ENCODE measurements around the gene OR10J1.
"Not testable (repeated sequence)": the region's sequence is repeated elsewhere in the genome, so short reads cannot be mapped to it uniquely, and the experiment has no call there.

The OR10J1 gene

DNA sequence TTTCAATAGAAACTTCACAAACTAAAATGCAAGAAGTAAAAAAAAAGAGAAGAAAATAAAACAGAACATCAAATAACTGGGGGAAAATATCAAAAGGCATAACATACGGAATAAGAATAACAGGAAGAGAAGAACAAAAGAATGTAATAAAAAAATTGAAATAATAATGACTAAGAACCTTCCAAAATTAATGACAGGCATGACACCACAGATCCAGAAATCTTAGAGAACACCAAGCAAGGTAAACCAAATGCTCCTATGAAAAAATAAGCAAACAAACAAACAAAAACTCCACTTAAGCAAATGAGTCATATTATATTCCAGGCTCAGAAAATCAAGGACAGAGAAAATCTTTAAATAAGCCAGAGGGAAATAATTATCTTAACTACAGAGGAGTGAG lies 8.7 kb downstream of the OR10J1 start:
- Histone ChIP-seq H3K4me3 (ENCODE audit: low read length) (no peak overlapping the region), H3K36me3 (ENCODE audit: insufficient read depth, low read length) (no peaks in the 10 kb centered on the region), H3K4me1 (ENCODE audit: insufficient read depth, low read length) (no peaks in the 10 kb centered on the region), H3K27me3 (ENCODE audit: insufficient read depth, low read length) (no peaks in the 10 kb centered on the region), H3K9me3 (ENCODE audit: low read length) (no peaks in the 10 kb centered on the region), H2AFZ (ENCODE audit: low read depth, low read length) (no peak overlapping the region)

- not testable (repeated sequence) for H3K4me1 ChIP-seq (ENCODE audit: insufficient read depth, low read length); H3K9me3 ChIP-seq (ENCODE audit: low read length); H3K27me3 ChIP-seq (ENCODE audit: insufficient read depth, low read length)
These were observed 10.1 kb downstream of the OR10J1 start for GRCh38 chr1:159449605-159450004.

GRCh38 chr1:159459551-159459950 lies 20.0 kb downstream of the OR10J1 start:
- Histone ChIP-seq H3K4me3 (ENCODE audit: low read length) (no peak overlapping the region), H3K9me3 (ENCODE audit: low read length) (no peaks in the 10 kb centered on the region), H2AFZ (ENCODE audit: low read depth, low read length) (no peak overlapping the region)

More at GRCh38 chr1:159449605-159450004, 10.1 kb downstream of the OR10J1 start:
- not testable (repeated sequence) for H3K36me3 ChIP-seq (ENCODE audit: insufficient read depth, low read length); H3K4me3 ChIP-seq (ENCODE audit: low read length); H2AFZ ChIP-seq (ENCODE audit: low read depth, low read length)

DNA sequence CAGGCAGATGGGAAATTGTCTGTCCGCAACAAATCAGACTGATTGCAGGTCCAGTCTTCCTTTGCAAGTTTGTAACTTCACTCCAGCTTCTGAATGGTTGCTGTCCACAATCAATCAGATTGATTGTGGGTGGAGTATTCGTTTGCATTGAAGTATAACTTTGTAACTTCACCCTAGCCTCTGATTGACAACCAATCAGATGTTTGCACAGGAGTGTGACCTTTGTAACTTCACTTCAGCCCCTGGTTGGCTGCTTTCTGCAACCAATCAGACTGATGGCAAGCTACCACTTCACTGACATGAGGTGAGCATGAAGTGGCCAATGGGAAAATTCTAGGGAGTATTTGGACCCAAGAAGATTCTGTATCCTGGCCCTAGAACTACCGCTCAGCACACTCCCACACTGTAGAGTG lies 25.7 kb downstream of the OR10J1 start:
- no peaks in the 10 kb centered on the region for H3K36me3 ChIP-seq (ENCODE audit: insufficient read depth, low read length)
- no peaks in the 10 kb centered on the region for H3K9me3 ChIP-seq (ENCODE audit: low read length)
- H2AFZ ChIP-seq (ENCODE audit: low read depth, low read length), result no peak overlapping the region
- no peak overlapping the region for H3K4me3 ChIP-seq (ENCODE audit: low read length)
- no peaks in the 10 kb centered on the region for H3K4me1 ChIP-seq (ENCODE audit: insufficient read depth, low read length)
- no peaks in the 10 kb centered on the region for H3K27me3 ChIP-seq (ENCODE audit: insufficient read depth, low read length)

More at GRCh38 chr1:159459551-159459950, 20.0 kb downstream of the OR10J1 start:
- H3K27me3 ChIP-seq (ENCODE audit: insufficient read depth, low read length), result no peaks in the 10 kb centered on the region
- no peaks in the 10 kb centered on the region for H3K4me1 ChIP-seq (ENCODE audit: insufficient read depth, low read length)
- no peaks in the 10 kb centered on the region for H3K36me3 ChIP-seq (ENCODE audit: insufficient read depth, low read length)

DNA sequence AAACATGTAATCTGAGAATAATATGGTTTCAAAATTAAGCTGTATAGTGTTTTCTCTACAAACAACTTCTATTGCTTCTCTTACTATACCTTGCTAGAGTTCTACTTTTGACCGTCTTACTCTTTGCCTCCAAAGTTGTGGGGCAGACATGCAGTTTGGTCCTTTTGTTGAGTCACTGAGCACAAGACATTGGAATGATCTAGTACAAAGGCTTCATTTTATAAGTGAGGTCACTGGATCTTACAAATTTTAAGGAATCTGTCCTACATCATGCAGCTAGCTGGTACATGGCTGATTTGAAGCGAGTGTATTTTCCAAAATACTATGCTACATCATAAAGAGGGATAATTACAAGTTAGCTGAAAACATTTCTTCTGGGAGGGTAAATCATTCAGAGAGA lies 28.8 kb downstream of the OR10J1 start:
- Histone ChIP-seq H3K9me3 (ENCODE audit: low read length) (no peaks in the 10 kb centered on the region), H3K36me3 (ENCODE audit: insufficient read depth, low read length) (no peaks in the 10 kb centered on the region), H3K4me1 (ENCODE audit: insufficient read depth, low read length) (no peaks in the 10 kb centered on the region), H3K4me3 (ENCODE audit: low read length) (no peak overlapping the region), H2AFZ (ENCODE audit: low read depth, low read length) (no peak overlapping the region), H3K27me3 (ENCODE audit: insufficient read depth, low read length) (no peaks in the 10 kb centered on the region)

- no peak overlapping the region for H2AFZ ChIP-seq (ENCODE audit: low read depth, low read length)
- H3K4me1 ChIP-seq (ENCODE audit: insufficient read depth, low read length), result no peaks in the 10 kb centered on the region
- no peaks in the 10 kb centered on the region for H3K9me3 ChIP-seq (ENCODE audit: low read length)
- H3K36me3 ChIP-seq (ENCODE audit: insufficient read depth, low read length), result no peaks in the 10 kb centered on the region
- no peaks in the 10 kb centered on the region for H3K27me3 ChIP-seq (ENCODE audit: insufficient read depth, low read length)
- no peak overlapping the region for H3K4me3 ChIP-seq (ENCODE audit: low read length)
These were observed 30.5 kb downstream of the OR10J1 start for GRCh38 chr1:159469921-159470533.

DNA sequence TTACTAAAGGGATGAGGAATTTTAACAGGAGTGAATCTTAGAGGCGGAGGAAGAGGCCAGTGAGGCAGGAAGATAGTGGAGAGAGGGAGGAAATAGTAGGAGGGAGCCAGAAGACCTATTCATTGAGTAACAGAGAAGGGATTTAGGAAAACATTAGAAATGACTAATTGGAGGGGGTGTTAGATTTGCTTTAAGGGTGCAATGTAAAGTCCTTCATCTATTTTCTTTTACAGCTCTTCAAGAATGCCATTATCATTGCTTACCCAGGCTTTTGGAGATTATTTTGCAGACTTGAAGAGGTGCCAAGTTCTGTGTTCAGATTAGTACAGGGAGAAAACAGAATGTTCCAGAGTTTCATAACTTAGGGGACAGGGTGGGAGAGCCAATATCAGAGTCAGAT lies 33.8 kb downstream of the OR10J1 start:
- no peaks in the 10 kb centered on the region for H3K27me3 ChIP-seq (ENCODE audit: insufficient read depth, low read length)
- H3K36me3 ChIP-seq (ENCODE audit: insufficient read depth, low read length), result no peaks in the 10 kb centered on the region
- H3K4me1 ChIP-seq (ENCODE audit: insufficient read depth, low read length), result no peaks in the 10 kb centered on the region
- H3K9me3 ChIP-seq (ENCODE audit: low read length), result no peaks in the 10 kb centered on the region
- H3K4me3 ChIP-seq (ENCODE audit: low read length), result no peak overlapping the region
- H2AFZ ChIP-seq (ENCODE audit: low read depth, low read length), result no peak overlapping the region

GRCh38 chr1:159474926-159475325 lies 35.4 kb downstream of the OR10J1 start:
- Histone ChIP-seq H3K4me3 (ENCODE audit: low read length) (no peak overlapping the region), H3K9me3 (ENCODE audit: low read length) (no peaks in the 10 kb centered on the region), H3K27me3 (ENCODE audit: insufficient read depth, low read length) (peaks cover 2% of the 10 kb centered on the region), H3K4me1 (ENCODE audit: insufficient read depth, low read length) (no peaks in the 10 kb centered on the region), H3K36me3 (ENCODE audit: insufficient read depth, low read length) (no peaks in the 10 kb centered on the region), H2AFZ (ENCODE audit: low read depth, low read length) (no peak overlapping the region)

GRCh38 chr1:159483501-159483900 lies 44.0 kb downstream of the OR10J1 start:
- H2AFZ ChIP-seq (ENCODE audit: low read depth, low read length), result no peak overlapping the region
- H3K9me3 ChIP-seq (ENCODE audit: low read length), result no peaks in the 10 kb centered on the region
- H3K36me3 ChIP-seq (ENCODE audit: insufficient read depth, low read length), result no peaks in the 10 kb centered on the region
- peaks cover 2% of the 10 kb centered on the region for H3K27me3 ChIP-seq (ENCODE audit: insufficient read depth, low read length)
- no peak overlapping the region for H3K4me3 ChIP-seq (ENCODE audit: low read length)
- no peaks in the 10 kb centered on the region for H3K4me1 ChIP-seq (ENCODE audit: insufficient read depth, low read length)

All from neuron (in vitro differentiated cells).